ENCODE measurements around the gene HRAS.
"Not testable (repeated sequence)": the region's sequence is repeated elsewhere in the genome, so short reads cannot be mapped to it uniquely, and the experiment has no call there.

The HRAS gene

DNA sequence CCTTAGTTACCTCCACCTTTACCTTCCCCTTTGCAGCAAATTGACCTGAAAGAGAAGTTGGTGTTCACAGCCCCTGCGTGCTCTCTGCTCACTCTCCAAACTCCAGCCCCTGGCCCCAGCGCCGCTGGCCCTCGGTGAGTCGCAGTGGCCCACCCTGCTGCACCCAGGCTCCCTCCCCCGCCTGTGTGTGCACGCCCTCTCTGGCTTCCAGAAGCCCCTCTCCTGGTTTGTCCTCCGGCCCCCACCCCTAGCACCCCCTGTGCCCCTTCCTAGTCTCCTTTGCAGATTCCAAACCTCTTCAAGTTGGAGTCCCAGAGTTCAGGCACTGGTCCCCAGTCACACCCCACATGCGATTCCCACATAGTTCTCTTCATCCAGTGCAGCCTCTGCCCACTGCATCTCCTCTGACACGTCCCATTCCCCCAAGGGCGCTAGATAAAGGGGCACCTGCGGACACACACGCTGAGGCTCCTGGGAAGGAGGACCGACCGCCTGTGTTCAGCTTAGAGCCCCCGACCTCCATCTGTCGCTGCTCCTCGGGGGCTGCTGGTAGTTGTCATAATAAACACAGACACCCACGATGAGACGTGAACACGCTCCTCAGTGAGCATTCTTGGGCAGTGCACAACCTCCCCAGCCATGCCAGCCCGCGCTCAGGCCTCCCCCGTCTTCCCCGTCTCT is 39.4 kb upstream of the HRAS start:
- Histone ChIP-seq H3K9me3 (ENCODE audit: severe bottlenecking) (no peaks in the 10 kb centered on the region), H3K36me3 (peaks cover 21% of the 10 kb centered on the region), H3K27me3 (ENCODE audit: insufficient read depth, low read depth, severe bottlenecking) (no peaks in the 10 kb centered on the region), H3K27ac (peak overlapping the region; percentile 90), H3K4me3 (ENCODE audit: low read depth, low read length) (peak overlapping the region; percentile 76)
- peak; percentile 47 for DNase-seq
- no peak for TF ChIP-seq CTCF (IDR thresholded peaks at IDR 0.05; ENCODE audit: low read depth, low read length)

- Histone ChIP-seq H3K27ac (peak overlapping the region; percentile 34; the same call in 1 of the 2 replicates), H3K36me3 (peaks cover 18% of the 10 kb centered on the region), H3K4me3 (ENCODE audit: low read depth, low read length) (peak overlapping the region; percentile 76)
- not testable (repeated sequence) for DNase-seq; H3K27me3 ChIP-seq (ENCODE audit: insufficient read depth, low read depth, severe bottlenecking); H3K9me3 ChIP-seq (ENCODE audit: severe bottlenecking)
These were observed 38.7 kb upstream of the HRAS start for GRCh38 chr11:574031-574570.

GRCh38 chr11:573146-573759 is 37.9 kb upstream of the HRAS start:
- no peak for DNase-seq
- TF ChIP-seq CTCF (IDR thresholded peaks at IDR 0.05; ENCODE audit: low read depth, low read length): no peak
- H3K9me3 ChIP-seq (ENCODE audit: severe bottlenecking): no peaks in the 10 kb centered on the region
- peaks cover 15% of the 10 kb centered on the region for H3K36me3 ChIP-seq
- H3K27me3 ChIP-seq (ENCODE audit: insufficient read depth, low read depth, severe bottlenecking): no peaks in the 10 kb centered on the region
- no peak overlapping the region for H3K4me3 ChIP-seq (ENCODE audit: low read depth, low read length)
- H3K27ac ChIP-seq: no peak overlapping the region

DNA sequence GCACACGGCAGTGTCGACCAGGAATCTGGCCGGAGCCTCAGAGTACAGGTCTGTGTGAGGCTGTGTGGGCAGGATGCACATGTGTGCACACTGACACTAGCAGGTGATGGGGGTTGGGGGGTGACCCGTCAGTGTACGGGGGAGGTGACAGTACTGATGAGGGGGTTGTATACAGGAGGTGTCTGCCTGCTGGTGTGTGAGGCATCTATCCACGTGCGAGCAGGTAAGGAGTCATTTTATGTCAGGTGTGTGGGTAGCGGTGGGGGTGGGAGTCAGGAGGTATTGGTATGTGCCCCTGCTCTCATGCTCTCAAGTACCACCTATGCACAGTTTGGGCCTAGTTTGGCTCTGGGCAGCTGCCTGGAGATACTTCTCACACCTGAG is 36.4 kb upstream of the HRAS start:
- no peak overlapping the region for H3K4me3 ChIP-seq (ENCODE audit: low read depth, low read length)
- no peak for DNase-seq
- no peaks in the 10 kb centered on the region; the same call in 1 of the 2 replicates for H3K36me3 ChIP-seq
- TF ChIP-seq CTCF (IDR thresholded peaks at IDR 0.05; ENCODE audit: low read depth, low read length): no peak
- H3K9me3 ChIP-seq (ENCODE audit: severe bottlenecking): no peaks in the 10 kb centered on the region
- H3K27me3 ChIP-seq (ENCODE audit: insufficient read depth, low read depth, severe bottlenecking): no peaks in the 10 kb centered on the region
- H3K27ac ChIP-seq: no peak overlapping the region

GRCh38 chr11:569158-569885 is 33.9 kb upstream of the HRAS start:
- Histone ChIP-seq H3K27ac (peak overlapping the region; percentile 81), H3K27me3 (ENCODE audit: insufficient read depth, low read depth, severe bottlenecking) (no peaks in the 10 kb centered on the region), H3K9me3 (ENCODE audit: severe bottlenecking) (no peaks in the 10 kb centered on the region), H3K4me3 (ENCODE audit: low read depth, low read length) (peak overlapping the region; percentile 53), H3K36me3 (no peaks in the 10 kb centered on the region; the same call in 1 of the 2 replicates)
- no peak for TF ChIP-seq CTCF (IDR thresholded peaks at IDR 0.05; ENCODE audit: low read depth, low read length)
- no peak for DNase-seq

Measured in WERI-Rb-1 (cell line).